Fibroblast of skin of abdomen (primary cell): ENCODE results near the gene TK1.
"Not testable (repeated sequence)": the region's sequence is repeated elsewhere in the genome, so short reads cannot be mapped to it uniquely, and the experiment has no call there.

ENCODE experiments used
- DNase-seq: peaks from one replicate; pipeline ENCODE4 v3.0.0-alpha.2; 2013

The TK1 gene

GRCh38 chr17:78175643-78175981 is 11.2 kb downstream of the TK1 start:
- DNase-seq: no peak

- no peak for DNase-seq
These were observed 11.8 kb downstream of the TK1 start for GRCh38 chr17:78174870-78175642.

GRCh38 chr17:78174346-78174869 is 12.4 kb downstream of the TK1 start:
- DNase-seq: no peak

- no peak for DNase-seq
These were observed 13.6 kb downstream of the TK1 start for GRCh38 chr17:78173097-78173715.

GRCh38 chr17:78172249-78173051 is 14.4 kb downstream of the TK1 start:
- DNase-seq: no peak

- DNase-seq: not testable (repeated sequence)
These were observed 15.1 kb downstream of the TK1 start for GRCh38 chr17:78171591-78172248.

- DNase-seq: no peak
These were observed 15.9 kb downstream of the TK1 start for GRCh38 chr17:78170692-78171590.

- no peak for DNase-seq
These were observed 17.7 kb downstream of the TK1 start for GRCh38 chr17:78168903-78169793.

GRCh38 chr17:78168242-78168902 is 18.5 kb downstream of the TK1 start, which contains the start of gene SYNGR2:
Gene SYNGR2 (plus strand): TSS chr17:78168581. CDS start chr17:78168617, 36 bp downstream.
- DNase-seq: peak; percentile 31

GRCh38 chr17:78166416-78166815 is 20.4 kb downstream of the TK1 start:
- no peak for DNase-seq

GRCh38 chr17:78164748-78165607 is 21.9 kb downstream of the TK1 start:
- DNase-seq: no peak

GRCh38 chr17:78163881-78164747 is 22.7 kb downstream of the TK1 start:
- DNase-seq: no peak

GRCh38 chr17:78159575-78160158 is 27.2 kb downstream of the TK1 start:
- peak; percentile 85 for DNase-seq

GRCh38 chr17:78154903-78155811 is 31.7 kb downstream of the TK1 start:
- no peak for DNase-seq

GRCh38 chr17:78151514-78152008 is 35.3 kb downstream of the TK1 start:
- peak; percentile 63 for DNase-seq
